ENCODE results near the gene TTC21A.

- TF ChIP-seq CTCF (IDR thresholded peaks at IDR 0.05), result no peak
- TF ChIP-seq POLR2A (IDR thresholded peaks at IDR 0.05), result no peak
These were observed 11.7 kb upstream of the TTC21A start for GRCh38 chr3:39095778-39096177.
